ENCODE measurements around the gene ABCG1. TPM values are rescaled to one million over a fixed set of nuclear protein-coding genes. Genes with fewer than 3 reads are reported as not detected.

Gene ABCG1
- total and polyA plus RNA-seq, 2 experiments from 2014 or later: 8.4 to 10.7 TPM

DNA sequence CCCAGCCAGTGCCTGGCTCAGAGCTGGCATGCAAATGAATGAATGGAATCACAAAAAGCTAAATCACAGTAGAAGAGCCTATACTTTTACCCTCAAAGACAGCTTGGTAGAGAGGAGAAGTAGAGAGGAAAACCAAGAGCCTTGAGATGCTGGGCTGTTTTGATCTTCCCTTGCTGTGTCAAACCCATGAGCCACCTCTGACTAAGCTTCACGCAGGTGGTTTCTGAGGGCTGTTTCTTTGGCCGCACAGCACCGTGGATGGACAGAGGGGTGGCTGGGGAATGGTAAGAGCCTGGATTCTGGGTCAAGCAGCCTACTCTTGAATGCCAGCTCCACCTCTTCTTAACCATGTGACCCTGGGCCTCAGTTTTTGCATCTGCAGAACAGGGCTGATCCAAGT, 18.6 kb downstream of the ABCG1 start:
- no peak for TF ChIP-seq EZH2 (IDR thresholded peaks at IDR 0.05; ENCODE audit: borderline replicate concordance)
- Histone ChIP-seq H3K9me2 (replicated peaks; ENCODE audit: insufficient read depth) (no peaks in the 10 kb centered on the region), H3K4me2 (no peak overlapping the region), H4K20me1 (ENCODE audit: insufficient read depth, poor library complexity, severe bottlenecking) (no peaks in the 10 kb centered on the region), H3K27me3 (no peaks in the 10 kb centered on the region), H3K4me1 (ENCODE audit: insufficient read depth) (peaks cover 40% of the 10 kb centered on the region), H3K36me3 (replicated peaks; ENCODE audit: insufficient read depth, low read depth) (no peaks in the 10 kb centered on the region), H3K9me3 (ENCODE audit: low read depth) (no peaks in the 10 kb centered on the region), H3K4me3 (no peak overlapping the region), H2AFZ (no peak overlapping the region), H3K27ac (no peak overlapping the region), H3K79me2 (no peaks in the 10 kb centered on the region)
- DNase-seq (ENCODE audit: low spot score): no peak
- 96% methylated on average over 3 of the region's 3 CpGs for WGBS (ENCODE audit: low lambda C conversion rate, missing lambda C conversion rate)

DNA sequence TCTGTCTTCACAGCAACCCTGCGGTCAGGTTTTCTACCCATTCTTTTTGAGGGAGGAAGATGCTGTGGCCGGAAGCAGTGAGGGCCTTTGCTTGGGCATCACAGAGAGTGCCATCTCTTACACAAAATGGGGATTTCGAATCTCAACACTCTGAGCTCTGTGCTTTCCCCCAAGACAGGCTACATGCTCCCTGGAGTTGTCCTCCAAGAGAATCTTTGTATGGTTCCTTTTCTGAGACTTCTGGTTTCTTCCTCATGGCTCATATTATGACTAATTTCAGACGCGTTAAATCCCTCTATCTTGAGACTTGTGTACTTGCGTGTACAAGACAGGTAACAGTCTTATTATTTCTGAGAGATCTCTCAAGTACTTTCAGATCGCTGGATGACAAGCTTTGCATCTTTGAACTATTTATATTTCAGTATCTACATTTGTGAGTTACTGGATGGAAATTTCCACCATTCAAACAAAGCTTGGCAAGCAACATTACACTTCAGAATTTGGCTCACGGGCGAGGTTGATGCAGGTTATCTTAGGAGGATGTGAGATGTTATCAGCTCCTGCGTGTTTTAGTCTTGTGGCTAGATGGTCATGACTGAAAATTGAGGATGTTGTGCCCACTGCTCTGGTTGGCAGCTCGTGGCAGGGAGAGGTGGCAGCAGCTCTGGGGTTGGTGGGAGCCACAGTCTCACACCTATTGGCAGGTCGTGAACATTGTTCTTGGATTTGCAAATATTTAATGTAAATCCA, 19.4 kb downstream of the ABCG1 start:
- no peak overlapping the region for H2AFZ ChIP-seq
- no peaks in the 10 kb centered on the region for H3K79me2 ChIP-seq
- H3K36me3 ChIP-seq (replicated peaks; ENCODE audit: insufficient read depth, low read depth): no peaks in the 10 kb centered on the region
- no peaks in the 10 kb centered on the region for H3K27me3 ChIP-seq
- peaks cover 32% of the 10 kb centered on the region for H3K4me1 ChIP-seq (ENCODE audit: insufficient read depth)
- TF ChIP-seq, protein P1, sequence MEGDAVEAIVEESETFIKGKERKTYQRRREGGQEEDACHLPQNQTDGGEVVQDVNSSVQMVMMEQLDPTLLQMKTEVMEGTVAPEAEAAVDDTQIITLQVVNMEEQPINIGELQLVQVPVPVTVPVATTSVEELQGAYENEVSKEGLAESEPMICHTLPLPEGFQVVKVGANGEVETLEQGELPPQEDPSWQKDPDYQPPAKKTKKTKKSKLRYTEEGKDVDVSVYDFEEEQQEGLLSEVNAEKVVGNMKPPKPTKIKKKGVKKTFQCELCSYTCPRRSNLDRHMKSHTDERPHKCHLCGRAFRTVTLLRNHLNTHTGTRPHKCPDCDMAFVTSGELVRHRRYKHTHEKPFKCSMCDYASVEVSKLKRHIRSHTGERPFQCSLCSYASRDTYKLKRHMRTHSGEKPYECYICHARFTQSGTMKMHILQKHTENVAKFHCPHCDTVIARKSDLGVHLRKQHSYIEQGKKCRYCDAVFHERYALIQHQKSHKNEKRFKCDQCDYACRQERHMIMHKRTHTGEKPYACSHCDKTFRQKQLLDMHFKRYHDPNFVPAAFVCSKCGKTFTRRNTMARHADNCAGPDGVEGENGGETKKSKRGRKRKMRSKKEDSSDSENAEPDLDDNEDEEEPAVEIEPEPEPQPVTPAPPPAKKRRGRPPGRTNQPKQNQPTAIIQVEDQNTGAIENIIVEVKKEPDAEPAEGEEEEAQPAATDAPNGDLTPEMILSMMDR (IDR thresholded peaks at IDR 0.05; ENCODE audit: poor library complexity): no peak
- no peak for TF ChIP-seq EZH2 (IDR thresholded peaks at IDR 0.05; ENCODE audit: borderline replicate concordance)
- no peak for TF ChIP-seq EZH2phosphoT487 (IDR thresholded peaks at IDR 0.05; ENCODE audit: low read depth, severe bottlenecking, unreplicated experiment)
- no peaks in the 10 kb centered on the region for H3K9me2 ChIP-seq (replicated peaks; ENCODE audit: insufficient read depth)
- H3K27ac ChIP-seq: no peak overlapping the region
- H3K4me3 ChIP-seq: no peak overlapping the region
- H4K20me1 ChIP-seq (ENCODE audit: insufficient read depth, poor library complexity, severe bottlenecking): no peaks in the 10 kb centered on the region
- no peak for DNase-seq (ENCODE audit: low spot score)
- 88% methylated on average over 12 of the region's 12 CpGs for WGBS (ENCODE audit: low lambda C conversion rate, missing lambda C conversion rate)
- no peak overlapping the region for H3K4me2 ChIP-seq
- H3K9me3 ChIP-seq (ENCODE audit: low read depth): no peaks in the 10 kb centered on the region

DNA sequence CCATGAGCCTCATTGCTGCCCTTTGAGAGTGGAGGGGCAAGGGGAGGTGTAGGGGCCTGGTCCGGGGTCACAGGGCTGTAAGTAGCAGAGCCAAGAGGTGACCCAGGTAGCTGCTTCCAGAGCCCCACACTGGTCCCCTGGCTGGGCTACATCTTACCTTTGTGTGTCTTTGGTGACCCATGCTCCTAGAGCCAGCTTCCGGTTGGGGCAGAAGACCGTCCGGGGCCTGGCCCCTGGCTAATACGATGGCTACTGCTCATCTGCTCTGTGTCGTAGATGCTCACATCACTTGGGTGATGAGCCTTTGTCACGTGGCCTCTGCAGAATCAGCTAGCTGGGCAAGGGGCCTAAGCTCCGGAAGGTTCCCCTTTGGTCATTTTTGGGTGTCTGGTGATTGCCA, 20.6 kb downstream of the ABCG1 start:
- no peaks in the 10 kb centered on the region for H3K9me2 ChIP-seq (replicated peaks; ENCODE audit: insufficient read depth)
- WGBS (ENCODE audit: low lambda C conversion rate, missing lambda C conversion rate): 95% methylated on average over 7 of the region's 8 CpGs

DNA sequence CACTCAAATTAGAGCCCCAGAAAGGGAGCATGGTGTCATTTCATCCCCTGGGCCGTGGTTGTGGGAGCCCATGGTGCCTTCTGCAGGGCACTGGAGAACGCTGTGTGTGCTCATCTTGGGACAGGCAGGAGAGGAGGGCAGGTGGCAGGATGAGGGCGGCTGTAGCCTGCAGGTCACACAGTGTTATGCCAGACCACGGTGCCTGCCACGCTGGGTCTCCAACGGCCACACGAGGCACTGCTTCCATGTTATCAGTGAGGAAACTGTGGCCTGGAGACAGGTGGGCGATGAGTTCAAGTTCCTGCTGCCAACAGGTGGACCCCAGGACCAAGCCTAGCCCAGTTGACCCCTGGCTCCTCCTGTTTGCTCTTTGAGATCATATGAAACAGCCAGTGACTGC, 21.0 kb downstream of the ABCG1 start:
- Histone ChIP-seq H2AFZ (no peak overlapping the region), H3K4me1 (ENCODE audit: insufficient read depth) (peaks cover 18% of the 10 kb centered on the region), H3K9me3 (ENCODE audit: low read depth) (no peaks in the 10 kb centered on the region), H3K36me3 (replicated peaks; ENCODE audit: insufficient read depth, low read depth) (no peaks in the 10 kb centered on the region), H3K9me2 (replicated peaks; ENCODE audit: insufficient read depth) (no peaks in the 10 kb centered on the region), H3K79me2 (no peaks in the 10 kb centered on the region), H3K4me3 (no peak overlapping the region), H3K27me3 (no peaks in the 10 kb centered on the region), H4K20me1 (ENCODE audit: insufficient read depth, poor library complexity, severe bottlenecking) (no peaks in the 10 kb centered on the region), H3K27ac (no peak overlapping the region), H3K4me2 (no peak overlapping the region)
- TF ChIP-seq EZH2phosphoT487 (IDR thresholded peaks at IDR 0.05; ENCODE audit: low read depth, severe bottlenecking, unreplicated experiment): no peak
- TF ChIP-seq EZH2 (IDR thresholded peaks at IDR 0.05; ENCODE audit: borderline replicate concordance): no peak
- TF ChIP-seq, protein P1 (IDR thresholded peaks at IDR 0.05; ENCODE audit: poor library complexity): no peak
- WGBS (ENCODE audit: low lambda C conversion rate, missing lambda C conversion rate): 85% methylated on average over 8 of the region's 8 CpGs
- no peak for DNase-seq (ENCODE audit: low spot score)

More for the DNA sequence above, 20.6 kb downstream of the ABCG1 start:
- Histone ChIP-seq H3K36me3 (replicated peaks; ENCODE audit: insufficient read depth, low read depth) (no peaks in the 10 kb centered on the region), H3K79me2 (no peaks in the 10 kb centered on the region), H3K4me3 (no peak overlapping the region), H2AFZ (no peak overlapping the region), H4K20me1 (ENCODE audit: insufficient read depth, poor library complexity, severe bottlenecking) (no peaks in the 10 kb centered on the region), H3K4me2 (no peak overlapping the region), H3K9me3 (ENCODE audit: low read depth) (no peaks in the 10 kb centered on the region), H3K27ac (no peak overlapping the region), H3K27me3 (no peaks in the 10 kb centered on the region), H3K4me1 (ENCODE audit: insufficient read depth) (peaks cover 20% of the 10 kb centered on the region)
- DNase-seq (ENCODE audit: low spot score): no peak
- no peak for TF ChIP-seq EZH2 (IDR thresholded peaks at IDR 0.05; ENCODE audit: borderline replicate concordance)
- TF ChIP-seq, protein P1 (IDR thresholded peaks at IDR 0.05; ENCODE audit: poor library complexity): no peak
- no peak for TF ChIP-seq EZH2phosphoT487 (IDR thresholded peaks at IDR 0.05; ENCODE audit: low read depth, severe bottlenecking, unreplicated experiment)
